Left lobe of liver (tissue), 2 donors: Measurements from ENCODE around the gene HAND1. TPM values are rescaled to one million over a fixed set of nuclear protein-coding genes. Genes with fewer than 3 reads are reported as not detected.

Experiments used
- ATAC-seq: fragments of 200-7000 bp; cut with Tn5 transposase; one replicate; pipeline ENCODE4 v1.9.1; 2020; ENCODE audit warnings: mild to moderate bottlenecking, moderate library complexity
- DNase-seq: peaks from one replicate; pipeline ENCODE4 v3.0.0-alpha.2; 2020; ENCODE audit warnings: low spot score
- total RNA-seq: library from RNA; stranded (reverse); gene quantifications from one replicate; pipeline ENCODE4 v1.2.1, GENCODE V29; 2021
- donor health status: DM: no; HTN: no; CAD: no; lungs with moderate emphysema.
- donor health status: DM: no; HTN: yes; CAD: no.

The HAND1 gene
- total RNA-seq, 1 donor from 2014 or later: not detected

GRCh38 chr5:154506049-154506715 is 28.2 kb upstream of the HAND1 start:
- ATAC-seq: no peak
- no peak for DNase-seq

GRCh38 chr5:154505567-154505966 is 27.5 kb upstream of the HAND1 start:
- DNase-seq (no peak), ATAC-seq (no peak)

- no peak for DNase-seq
- ATAC-seq: no peak
Measured at GRCh38 chr5:154503698-154504039, 25.6 kb upstream of the HAND1 start.

- DNase-seq (no peak), ATAC-seq (no peak)
Measured at GRCh38 chr5:154502180-154502579, 24.2 kb upstream of the HAND1 start.

- no peak for DNase-seq
- ATAC-seq: no peak
Measured at GRCh38 chr5:154501566-154501965, 23.5 kb upstream of the HAND1 start.

GRCh38 chr5:154498994-154499393 is 21.0 kb upstream of the HAND1 start:
- ATAC-seq (no peak), DNase-seq (no peak)

GRCh38 chr5:154498591-154498990 is 20.6 kb upstream of the HAND1 start:
- ATAC-seq (no peak), DNase-seq (no peak)

GRCh38 chr5:154494036-154494435 is 16.0 kb upstream of the HAND1 start:
- no peak for ATAC-seq
- DNase-seq: no peak

- no peak for DNase-seq
Measured at GRCh38 chr5:154493274-154493673, 15.2 kb upstream of the HAND1 start.

GRCh38 chr5:154491941-154492340 is 13.9 kb upstream of the HAND1 start:
- ATAC-seq (no peak), DNase-seq (no peak)

More at GRCh38 chr5:154493274-154493673, 15.2 kb upstream of the HAND1 start:
- no peak for ATAC-seq

GRCh38 chr5:154487541-154487940 is 9.5 kb upstream of the HAND1 start:
- ATAC-seq: no peak

GRCh38 chr5:154486427-154486866 is 8.4 kb upstream of the HAND1 start:
- no peak for DNase-seq
- no peak for ATAC-seq

More at GRCh38 chr5:154487541-154487940, 9.5 kb upstream of the HAND1 start:
- no peak for DNase-seq

GRCh38 chr5:154485850-154486426 is 7.9 kb upstream of the HAND1 start:
- no peak for ATAC-seq
- no peak for DNase-seq

- ATAC-seq (no peak), DNase-seq (no peak)
Measured at GRCh38 chr5:154485096-154485491, 7.1 kb upstream of the HAND1 start.

- ATAC-seq (peak; percentile 21), DNase-seq (no peak)
Measured at GRCh38 chr5:154484393-154485095, 6.5 kb upstream of the HAND1 start.

- ATAC-seq (peak; percentile 15), DNase-seq (no peak)
Measured at GRCh38 chr5:154483654-154484392, 5.8 kb upstream of the HAND1 start.

GRCh38 chr5:154482528-154483449 is 4.8 kb upstream of the HAND1 start:
- ATAC-seq: no peak
- DNase-seq: no peak

- DNase-seq (no peak), ATAC-seq (no peak)
Measured at GRCh38 chr5:154481584-154482381, 3.8 kb upstream of the HAND1 start.

GRCh38 chr5:154480847-154481246 is 2.8 kb upstream of the HAND1 start:
- DNase-seq (no peak), ATAC-seq (no peak)
